C4-2B (cell line): Measurements from ENCODE around the gene DZANK1.

Experiments
- ZFX ChIP-seq: fragments of 450-650 bp; IDR thresholded peaks from 2 replicates; pipeline ENCODE4 v1.6.1; 2017
- TF ChIP-seq, protein P1 (sequence below): fragments of 450-650 bp; conservative IDR thresholded peaks from 2 replicates; pipeline ENCODE4 v1.5.1; 2017; ENCODE audit warnings: mild to moderate bottlenecking

DNA sequence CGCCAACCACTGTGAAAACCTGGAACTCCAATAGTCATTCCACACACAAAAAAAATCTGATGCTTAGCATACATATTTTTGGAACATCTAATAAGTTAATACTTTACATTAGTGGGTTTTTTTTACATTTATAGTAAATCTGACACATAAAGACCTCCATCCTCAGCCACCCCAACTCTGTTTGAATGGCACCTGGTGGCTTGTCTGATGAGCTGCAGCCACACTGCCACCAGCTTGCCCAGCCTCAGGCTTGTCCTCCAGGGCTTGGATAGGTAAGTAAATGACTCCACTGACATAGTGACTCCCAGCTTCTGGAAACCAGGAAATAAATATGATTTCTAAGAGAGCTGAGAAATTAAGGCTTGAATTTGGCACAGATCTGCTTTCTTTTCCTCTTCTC is 107.0 kb downstream of the DZANK1 start:
- TF ChIP-seq, protein P1, sequence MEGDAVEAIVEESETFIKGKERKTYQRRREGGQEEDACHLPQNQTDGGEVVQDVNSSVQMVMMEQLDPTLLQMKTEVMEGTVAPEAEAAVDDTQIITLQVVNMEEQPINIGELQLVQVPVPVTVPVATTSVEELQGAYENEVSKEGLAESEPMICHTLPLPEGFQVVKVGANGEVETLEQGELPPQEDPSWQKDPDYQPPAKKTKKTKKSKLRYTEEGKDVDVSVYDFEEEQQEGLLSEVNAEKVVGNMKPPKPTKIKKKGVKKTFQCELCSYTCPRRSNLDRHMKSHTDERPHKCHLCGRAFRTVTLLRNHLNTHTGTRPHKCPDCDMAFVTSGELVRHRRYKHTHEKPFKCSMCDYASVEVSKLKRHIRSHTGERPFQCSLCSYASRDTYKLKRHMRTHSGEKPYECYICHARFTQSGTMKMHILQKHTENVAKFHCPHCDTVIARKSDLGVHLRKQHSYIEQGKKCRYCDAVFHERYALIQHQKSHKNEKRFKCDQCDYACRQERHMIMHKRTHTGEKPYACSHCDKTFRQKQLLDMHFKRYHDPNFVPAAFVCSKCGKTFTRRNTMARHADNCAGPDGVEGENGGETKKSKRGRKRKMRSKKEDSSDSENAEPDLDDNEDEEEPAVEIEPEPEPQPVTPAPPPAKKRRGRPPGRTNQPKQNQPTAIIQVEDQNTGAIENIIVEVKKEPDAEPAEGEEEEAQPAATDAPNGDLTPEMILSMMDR: no peak
- TF ChIP-seq ZFX: no peak
